Hepatocyte (in vitro differentiated cells): ENCODE measurements around the gene S1PR2. TPM values are rescaled to one million over a fixed set of nuclear protein-coding genes. Genes with fewer than 3 reads are reported as not detected.

ENCODE experiments used
- DNase-seq: peaks from one replicate; pipeline ENCODE4 v3.0.0-alpha.2; 2016; ENCODE audit warnings: low spot score
- H2AFZ ChIP-seq: fragments of 200-600 bp; sonication (generic); 2 replicates; pipeline ENCODE4 v1.6.0; 2016; ENCODE audit warnings: antibody characterized with exemption, mild to moderate bottlenecking
- H3K27ac ChIP-seq: fragments of 200-600 bp; sonication (generic); 2 replicates; pipeline ENCODE4 v1.5.1; 2016; ENCODE audit warnings: mild to moderate bottlenecking
- H3K27me3 ChIP-seq: fragments of 200-600 bp; sonication (generic); 2 replicates; pipeline ENCODE4 v1.6.1; 2016
- H3K36me3 ChIP-seq: fragments of 200-600 bp; sonication (generic); replicated peaks from 2 replicates; pipeline ENCODE4 v1.5.1; 2016; ENCODE audit warnings: low read depth; ENCODE audit not compliant: insufficient read depth
- H3K4me1 ChIP-seq: fragments of 200-600 bp; sonication (generic); 2 replicates; pipeline ENCODE4 v1.5.1; 2016; ENCODE audit warnings: mild to moderate bottlenecking, moderate library complexity; ENCODE audit not compliant: insufficient read depth
- H3K4me2 ChIP-seq: fragments of 200-600 bp; sonication (generic); 2 replicates; pipeline ENCODE4 v1.6.0; 2016
- H3K4me3 ChIP-seq: fragments of 200-600 bp; sonication (generic); 2 replicates; pipeline ENCODE4 v1.5.1; 2016; ENCODE audit warnings: mild to moderate bottlenecking
- H3K79me2 ChIP-seq: fragments of 200-600 bp; sonication (generic); 2 replicates; pipeline ENCODE4 v1.6.0; 2017; ENCODE audit warnings: mild to moderate bottlenecking
- H3K9me2 ChIP-seq: fragments of 200-600 bp; sonication (generic); replicated peaks from 2 replicates; pipeline ENCODE4 v1.6.0; 2017; ENCODE audit warnings: mild to moderate bottlenecking; ENCODE audit not compliant: insufficient read depth
- H3K9me3 ChIP-seq: fragments of 200-600 bp; sonication (generic); 2 replicates; pipeline ENCODE4 v1.5.1; 2016; ENCODE audit warnings: low read depth, mild to moderate bottlenecking
- H4K20me1 ChIP-seq: fragments of 200-600 bp; sonication (generic); 2 replicates; pipeline ENCODE4 v1.6.0; 2016; ENCODE audit warnings: mild to moderate bottlenecking; ENCODE audit not compliant: insufficient read depth, poor library complexity, severe bottlenecking
- CTCF ChIP-seq: fragments of 200-600 bp; sonication (generic); IDR thresholded peaks from 2 replicates; pipeline ENCODE4 v1.5.1; 2016; ENCODE audit warnings: antibody characterized with exemption, mild to moderate bottlenecking; ENCODE audit not compliant: poor library complexity
- EZH2 ChIP-seq: fragments of 200-600 bp; sonication (generic); IDR thresholded peaks from 2 replicates; pipeline ENCODE4 v1.6.1; 2016; ENCODE audit warnings: antibody characterized with exemption, mild to moderate bottlenecking, borderline replicate concordance
- EZH2phosphoT487 ChIP-seq: fragments of 200-600 bp; sonication (generic); IDR thresholded peaks from one replicate; pipeline ENCODE4 v1.6.1; 2018; ENCODE audit warnings: antibody characterized with exemption, mild to moderate bottlenecking, low read depth, moderate library complexity; ENCODE audit not compliant: unreplicated experiment, severe bottlenecking
- WGBS: methylation state at CpG from one replicate; pipeline ENCODE4 v1.1.6; 2016; ENCODE audit warnings: low lambda C conversion rate; ENCODE audit errors: missing lambda C conversion rate; 5-methylcytosine and 5-hydroxymethylcytosine counted together
- polyA plus RNA-seq: library from polyadenylated mRNA; unstranded; fragments of >200 nt; fragmentation: Nextera tagmentation; extraction: Ambion mirVana; gene quantifications from 2 replicates; pipeline ENCODE4 v1.2.1, GENCODE V29; 2016
- total RNA-seq: library from RNA; depleted of rRNA; stranded (reverse); fragments of >200 nt; gene quantifications from 2 replicates; pipeline ENCODE4 v1.2.3, GENCODE V29; 2014

S1PR2 gene
- total and polyA plus RNA-seq, 2 experiments from 2014 or later: 8.6 to 16.1 TPM

DNA sequence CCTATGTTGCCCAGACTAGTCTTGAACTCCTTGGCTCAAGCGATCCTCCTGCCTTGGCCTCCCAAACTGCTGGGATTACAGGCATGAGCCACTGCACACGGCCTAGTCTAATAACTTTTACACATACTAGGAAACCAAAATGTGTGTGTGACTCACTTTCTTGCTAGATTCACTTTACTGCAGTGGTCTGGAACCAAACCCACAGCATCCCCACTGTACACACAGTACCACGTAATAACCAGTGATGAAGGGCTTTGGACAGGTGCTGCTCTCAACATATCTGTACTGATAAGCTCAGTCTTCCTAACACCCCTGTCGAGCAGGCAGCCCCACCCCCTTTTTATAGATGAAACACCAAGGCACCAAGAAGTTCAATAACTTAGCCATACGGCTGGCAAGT lies 41.5 kb downstream of the S1PR2 start:
- TF ChIP-seq EZH2 (no peak), EZH2phosphoT487 (no peak), CTCF (no peak)

DNA sequence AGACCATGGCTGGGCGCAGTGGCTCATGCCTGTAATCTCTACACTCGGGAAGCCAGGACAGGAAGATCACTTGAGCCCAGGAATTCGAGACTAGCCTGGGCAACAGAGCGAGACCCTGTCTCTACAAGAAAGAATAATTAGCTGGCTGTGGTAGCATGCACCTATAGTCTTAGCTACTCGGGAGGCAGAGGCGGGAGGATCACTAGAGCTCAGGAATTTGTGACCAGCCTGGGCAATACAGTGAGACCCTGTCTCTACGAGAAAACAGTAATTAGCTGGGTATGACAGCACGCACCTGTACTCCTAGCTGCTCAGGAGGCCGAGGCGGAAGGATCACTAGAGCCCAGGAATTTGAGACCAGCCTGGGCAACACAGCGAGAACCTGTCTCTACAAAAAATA lies 43.8 kb downstream of the S1PR2 start:
- Histone ChIP-seq H3K9me3 (no peaks in the 10 kb centered on the region), H3K4me3 (no peak overlapping the region), H3K36me3 (no peaks in the 10 kb centered on the region), H2AFZ (no peak overlapping the region), H3K4me2 (no peak overlapping the region), H3K27ac (no peak overlapping the region), H4K20me1 (no peaks in the 10 kb centered on the region), H3K27me3 (no peaks in the 10 kb centered on the region), H3K79me2 (peaks cover 93% of the 10 kb centered on the region), H3K9me2 (no peaks in the 10 kb centered on the region), H3K4me1 (no peaks in the 10 kb centered on the region)
- WGBS: 92% methylated on average over 11 of the region's 11 CpGs
- TF ChIP-seq EZH2phosphoT487 (no peak), EZH2 (no peak), CTCF (no peak)
- no peak for DNase-seq

More for the DNA sequence above, 41.5 kb downstream of the S1PR2 start:
- H3K9me2 ChIP-seq: no peaks in the 10 kb centered on the region
- H3K4me2 ChIP-seq: no peak overlapping the region
- no peak overlapping the region for H3K27ac ChIP-seq
- H3K27me3 ChIP-seq: no peaks in the 10 kb centered on the region
- H3K4me1 ChIP-seq: peaks cover 7% of the 10 kb centered on the region
- H3K79me2 ChIP-seq: peaks cover 94% of the 10 kb centered on the region
- H3K4me3 ChIP-seq: no peak overlapping the region
- H2AFZ ChIP-seq: no peak overlapping the region
- no peaks in the 10 kb centered on the region for H3K9me3 ChIP-seq
- H3K36me3 ChIP-seq: no peaks in the 10 kb centered on the region
- DNase-seq: no peak
- no peaks in the 10 kb centered on the region for H4K20me1 ChIP-seq
- WGBS: 90% methylated on average over 5 of the region's 5 CpGs

GRCh38 chr19:10184636-10185035 lies 46.5 kb downstream of the S1PR2 start:
- no peak for TF ChIP-seq CTCF
- Histone ChIP-seq H2AFZ (no peak overlapping the region), H3K9me2 (no peaks in the 10 kb centered on the region), H3K79me2 (peaks cover 72% of the 10 kb centered on the region), H3K27me3 (no peaks in the 10 kb centered on the region), H3K4me2 (no peak overlapping the region), H3K9me3 (no peaks in the 10 kb centered on the region), H4K20me1 (no peaks in the 10 kb centered on the region), H3K27ac (no peak overlapping the region), H3K4me3 (no peak overlapping the region), H3K4me1 (no peaks in the 10 kb centered on the region), H3K36me3 (no peaks in the 10 kb centered on the region)
- no peak for DNase-seq
- WGBS: 89% methylated on average over 5 of the region's 5 CpGs

GRCh38 chr19:10183926-10184325 lies 47.2 kb downstream of the S1PR2 start:
- Histone ChIP-seq H2AFZ (no peak overlapping the region), H3K27me3 (no peaks in the 10 kb centered on the region), H3K79me2 (peaks cover 65% of the 10 kb centered on the region), H3K27ac (no peak overlapping the region), H3K9me3 (no peaks in the 10 kb centered on the region), H3K9me2 (no peaks in the 10 kb centered on the region), H3K4me3 (no peak overlapping the region), H3K4me1 (no peaks in the 10 kb centered on the region), H3K4me2 (no peak overlapping the region), H3K36me3 (no peaks in the 10 kb centered on the region), H4K20me1 (no peaks in the 10 kb centered on the region)
- DNase-seq: no peak
- 86% methylated on average over 3 of the region's 3 CpGs for WGBS
- no peak for TF ChIP-seq EZH2phosphoT487
- no peak for TF ChIP-seq CTCF
- TF ChIP-seq EZH2: no peak
